GM12864 (cell line): ENCODE results near the gene ZFC3H1.

Experiments used
- DNase-seq: peaks from one replicate; pipeline ENCODE4 v3.0.0-alpha.2; 2011; ENCODE audit warnings: low read depth
- H3K4me3 ChIP-seq: 2 replicates; pipeline ENCODE4 v1.5.1; 2011; ENCODE audit warnings: mild to moderate bottlenecking, low read depth, low read length, control low read depth
- CTCF ChIP-seq: IDR thresholded peaks from 2 replicates; pipeline ENCODE4 v1.5.1; 2011; ENCODE audit warnings: low read depth, mild to moderate bottlenecking, moderate library complexity, low read length, control low read depth, inconsistent platforms; ENCODE audit errors: missing control alignments

The ZFC3H1 gene

GRCh38 chr12:71671311-71671710, 7.7 kb upstream of the ZFC3H1 start:
- no peak for DNase-seq
- no peak for TF ChIP-seq CTCF
- no peak overlapping the region for H3K4me3 ChIP-seq

GRCh38 chr12:71666259-71666658, 2.6 kb upstream of the ZFC3H1 start:
- no peak for TF ChIP-seq CTCF
- no peak for DNase-seq
- no peak overlapping the region for H3K4me3 ChIP-seq

- DNase-seq = no peak
- TF ChIP-seq CTCF = no peak
- H3K4me3 ChIP-seq = peak overlapping the region; percentile 78
Measured at GRCh38 chr12:71665090-71665463, 1.4 kb upstream of the ZFC3H1 start.

GRCh38 chr12:71664411-71665089, 902 bp upstream of the ZFC3H1 start:
- no peak for DNase-seq
- H3K4me3 ChIP-seq = peak overlapping the region; percentile 78
- no peak for TF ChIP-seq CTCF

- peak; percentile 29 for DNase-seq
Measured at GRCh38 chr12:71662849-71663560, 643 bp downstream of the ZFC3H1 start.

GRCh38 chr12:71661977-71662530, 1.6 kb downstream of the ZFC3H1 start:
- H3K4me3 ChIP-seq = peak overlapping the region; percentile 78
- no peak for DNase-seq
- no peak for TF ChIP-seq CTCF

More at GRCh38 chr12:71662849-71663560, 643 bp downstream of the ZFC3H1 start:
- TF ChIP-seq CTCF = no peak
- H3K4me3 ChIP-seq = peak overlapping the region; percentile 78

GRCh38 chr12:71656740-71657139, 6.9 kb downstream of the ZFC3H1 start:
- H3K4me3 ChIP-seq = no peak overlapping the region
- DNase-seq = no peak
- no peak for TF ChIP-seq CTCF
